ENCODE measurements around the gene CIB4.

CIB4 gene

GRCh38 chr2:26619521-26619951 lies 21.6 kb downstream of the CIB4 start:
- no peak for ATAC-seq
- TF ChIP-seq BACH2 (CRISPR knock-in tag; IDR thresholded peaks at IDR 0.05; ENCODE audit: borderline replicate concordance) (no peak), ESRRG (CRISPR knock-in tag; IDR thresholded peaks at IDR 0.05) (no peak), ZNF70 (CRISPR knock-in tag; IDR thresholded peaks at IDR 0.05) (no peak), RARB (CRISPR knock-in tag; IDR thresholded peaks at IDR 0.05) (no peak), POU6F1 (CRISPR knock-in tag; IDR thresholded peaks at IDR 0.05; ENCODE audit: borderline replicate concordance, low read depth) (no peak), PATZ1 (CRISPR knock-in tag; IDR thresholded peaks at IDR 0.05; ENCODE audit: borderline replicate concordance) (no peak), ZFP3 (CRISPR knock-in tag; IDR thresholded peaks at IDR 0.05) (no peak), SNAI2 (CRISPR knock-in tag; IDR thresholded peaks at IDR 0.05) (no peak), TOX (CRISPR knock-in tag; IDR thresholded peaks at IDR 0.05; ENCODE audit: borderline replicate concordance) (no peak), PPARA (CRISPR knock-in tag; IDR thresholded peaks at IDR 0.05; ENCODE audit: borderline replicate concordance) (no peak), ISL1 (CRISPR knock-in tag; IDR thresholded peaks at IDR 0.05) (no peak), TSHZ2 (CRISPR knock-in tag; IDR thresholded peaks at IDR 0.05) (no peak), TCF4 (CRISPR knock-in tag; IDR thresholded peaks at IDR 0.05; ENCODE audit: borderline replicate concordance) (no peak)
- TF ChIP-seq, protein P1, sequence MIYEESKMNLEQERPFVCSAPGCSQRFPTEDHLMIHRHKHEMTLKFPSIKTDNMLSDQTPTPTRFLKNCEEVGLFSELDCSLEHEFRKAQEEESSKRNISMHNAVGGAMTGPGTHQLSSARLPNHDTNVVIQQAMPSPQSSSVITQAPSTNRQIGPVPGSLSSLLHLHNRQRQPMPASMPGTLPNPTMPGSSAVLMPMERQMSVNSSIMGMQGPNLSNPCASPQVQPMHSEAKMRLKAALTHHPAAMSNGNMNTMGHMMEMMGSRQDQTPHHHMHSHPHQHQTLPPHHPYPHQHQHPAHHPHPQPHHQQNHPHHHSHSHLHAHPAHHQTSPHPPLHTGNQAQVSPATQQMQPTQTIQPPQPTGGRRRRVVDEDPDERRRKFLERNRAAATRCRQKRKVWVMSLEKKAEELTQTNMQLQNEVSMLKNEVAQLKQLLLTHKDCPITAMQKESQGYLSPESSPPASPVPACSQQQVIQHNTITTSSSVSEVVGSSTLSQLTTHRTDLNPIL (CRISPR knock-in tag; IDR thresholded peaks at IDR 0.05; ENCODE audit: low read depth) = no peak
- TF ChIP-seq, protein P2, sequence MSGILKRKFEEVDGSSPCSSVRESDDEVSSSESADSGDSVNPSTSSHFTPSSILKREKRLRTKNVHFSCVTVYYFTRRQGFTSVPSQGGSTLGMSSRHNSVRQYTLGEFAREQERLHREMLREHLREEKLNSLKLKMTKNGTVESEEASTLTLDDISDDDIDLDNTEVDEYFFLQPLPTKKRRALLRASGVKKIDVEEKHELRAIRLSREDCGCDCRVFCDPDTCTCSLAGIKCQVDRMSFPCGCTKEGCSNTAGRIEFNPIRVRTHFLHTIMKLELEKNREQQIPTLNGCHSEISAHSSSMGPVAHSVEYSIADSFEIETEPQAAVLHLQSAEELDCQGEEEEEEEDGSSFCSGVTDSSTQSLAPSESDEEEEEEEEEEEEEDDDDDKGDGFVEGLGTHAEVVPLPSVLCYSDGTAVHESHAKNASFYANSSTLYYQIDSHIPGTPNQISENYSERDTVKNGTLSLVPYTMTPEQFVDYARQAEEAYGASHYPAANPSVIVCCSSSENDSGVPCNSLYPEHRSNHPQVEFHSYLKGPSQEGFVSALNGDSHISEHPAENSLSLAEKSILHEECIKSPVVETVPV (CRISPR knock-in tag; IDR thresholded peaks at IDR 0.05) = no peak

GRCh38 chr2:26619096-26619495 lies 22.1 kb downstream of the CIB4 start:
- no peak for ATAC-seq
- TF ChIP-seq ARNTL (CRISPR knock-in tag; IDR thresholded peaks at IDR 0.05; ENCODE audit: borderline replicate concordance, low read depth) = no peak

- no peak for ATAC-seq
- TF ChIP-seq PPARA (CRISPR knock-in tag; IDR thresholded peaks at IDR 0.05; ENCODE audit: borderline replicate concordance) (no peak), SNAI2 (CRISPR knock-in tag; IDR thresholded peaks at IDR 0.05) (no peak), TSHZ2 (CRISPR knock-in tag; IDR thresholded peaks at IDR 0.05) (no peak), ARNTL (CRISPR knock-in tag; IDR thresholded peaks at IDR 0.05; ENCODE audit: borderline replicate concordance, low read depth) (no peak), ZC3H10 (CRISPR knock-in tag; IDR thresholded peaks at IDR 0.05) (no peak), POU6F1 (CRISPR knock-in tag; IDR thresholded peaks at IDR 0.05; ENCODE audit: borderline replicate concordance, low read depth) (no peak), OSR1 (CRISPR knock-in tag; IDR thresholded peaks at IDR 0.05) (no peak), TCF4 (CRISPR knock-in tag; IDR thresholded peaks at IDR 0.05; ENCODE audit: borderline replicate concordance) (no peak), RARB (CRISPR knock-in tag; IDR thresholded peaks at IDR 0.05) (no peak), BACH2 (CRISPR knock-in tag; IDR thresholded peaks at IDR 0.05; ENCODE audit: borderline replicate concordance) (no peak), PATZ1 (CRISPR knock-in tag; IDR thresholded peaks at IDR 0.05; ENCODE audit: borderline replicate concordance) (no peak), GLIS3 (CRISPR knock-in tag; IDR thresholded peaks at IDR 0.05) (no peak)
- TF ChIP-seq, protein P1 (CRISPR knock-in tag; IDR thresholded peaks at IDR 0.05; ENCODE audit: low read depth) = no peak
Measured at GRCh38 chr2:26618611-26619010, 22.6 kb downstream of the CIB4 start.

All from SK-N-SH treated with all-trans-retinoic acid at 6 μM for 48 hours (cell line).